Body of pancreas (tissue), 4 donors: Measurements from ENCODE around the gene POLR3C.

Source experiments
- CTCF ChIP-seq, 7 experiments: fragments of 450-650 bp in 4 of 7; fragments of 200-600 bp in 3 of 7; sonication (generic) in 3 of 7; IDR thresholded peaks; one replicate each; pipeline ENCODE4 v1.5.1; 2016 to 2019; ENCODE audit warnings: antibody characterized with exemption in 7 of 7
- POLR2A ChIP-seq, 3 donors: fragments of 450-650 bp; IDR thresholded peaks; one replicate each; pipeline ENCODE4 v1.6.1; 2016; ENCODE audit warnings: antibody characterized with exemption in 3 of 3, mild to moderate bottlenecking in 2 of 3

GRCh38 chr1:145805057-145805456, 18.9 kb upstream of the POLR3C start:
- TF ChIP-seq POLR2A (IDR thresholded peaks at IDR 0.05) = no peak
- TF ChIP-seq CTCF (IDR thresholded peaks at IDR 0.05) = no peak
